GM12864 (cell line): Measurements from ENCODE around the gene GOLT1A.

Source experiments
- DNase-seq: peaks from one replicate; pipeline ENCODE4 v3.0.0-alpha.2; 2011; ENCODE audit warnings: low read depth
- H3K4me3 ChIP-seq: 2 replicates; pipeline ENCODE4 v1.5.1; 2011; ENCODE audit warnings: mild to moderate bottlenecking, low read depth, low read length, control low read depth
- CTCF ChIP-seq: IDR thresholded peaks from 2 replicates; pipeline ENCODE4 v1.5.1; 2011; ENCODE audit warnings: low read depth, mild to moderate bottlenecking, moderate library complexity, low read length, control low read depth, inconsistent platforms; ENCODE audit errors: missing control alignments

The GOLT1A gene

GRCh38 chr1:204171751-204172178 lies 42.0 kb downstream of the GOLT1A start:
- TF ChIP-seq CTCF = no peak
- no peak overlapping the region for H3K4me3 ChIP-seq
- no peak for DNase-seq

- TF ChIP-seq CTCF = no peak
- H3K4me3 ChIP-seq = no peak overlapping the region
- no peak for DNase-seq
Observed at GRCh38 chr1:204170494-204171155, 43.2 kb downstream of the GOLT1A start.

GRCh38 chr1:204169858-204170257 lies 43.9 kb downstream of the GOLT1A start:
- H3K4me3 ChIP-seq = no peak overlapping the region
- TF ChIP-seq CTCF = no peak
- no peak for DNase-seq

- H3K4me3 ChIP-seq = no peak overlapping the region
- DNase-seq = no peak
- no peak for TF ChIP-seq CTCF
Observed at GRCh38 chr1:204167730-204168129, 46.1 kb downstream of the GOLT1A start.

DNA sequence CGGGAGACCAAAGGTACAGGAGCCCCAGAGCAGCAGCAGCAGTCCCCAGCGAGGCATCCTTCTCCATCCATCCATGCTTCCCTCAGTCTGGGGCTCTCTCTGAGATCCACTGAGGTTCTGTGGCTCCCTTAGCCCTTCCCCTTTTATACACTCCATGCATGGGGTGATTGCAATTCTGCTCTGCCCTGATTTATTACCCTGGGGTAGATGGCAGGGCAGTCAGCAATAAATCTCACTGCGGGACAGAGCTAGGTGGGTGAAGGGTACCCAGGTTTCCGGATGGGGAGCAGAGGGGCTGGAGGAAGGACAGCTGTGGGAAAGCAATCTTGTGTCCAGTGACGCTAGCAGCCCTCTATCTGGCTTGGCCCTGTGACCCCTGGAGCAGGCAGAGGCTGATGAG lies 47.6 kb downstream of the GOLT1A start, which contains the start of gene REN:
REN (minus strand) TSS at position 119 of the 400 bp plus-strand sequence; CDS start at position 75, 44 bp downstream.
- no peak for DNase-seq
- no peak for TF ChIP-seq CTCF
- no peak within 1 kb of the TSS for H3K4me3 ChIP-seq

- peak; percentile 98 for TF ChIP-seq CTCF
- H3K4me3 ChIP-seq = no peak overlapping the region
- no peak for DNase-seq
Observed at GRCh38 chr1:204162494-204163074, 51.2 kb downstream of the GOLT1A start.
